ENCODE measurements around the gene CXorf51A. TPM values are rescaled to one million over a fixed set of nuclear protein-coding genes. Genes with fewer than 3 reads are reported as not detected.
"Not testable (repeated sequence)": the region's sequence is repeated elsewhere in the genome, so short reads cannot be mapped to it uniquely, and the experiment has no call there.

The CXorf51A gene
- not detected for total RNA-seq
- total RNA-seq: 0 reads per million in 2 donors

GRCh38 chrX:146814644-146815043 lies at the start of gene CXorf51A:
TSS of gene CXorf51A (minus strand) at chrX:146814744. CDS start at chrX:146814723, 21 bp downstream.
- not testable (repeated sequence) for H3K27ac Mint-ChIP-seq; DNase-seq; ATAC-seq; H3K4me1 Mint-ChIP-seq; H3K9me3 ChIP-seq (ENCODE audit: control insufficient read depth, low read length, poor library complexity, severe bottlenecking); H3K27me3 Mint-ChIP-seq; H3K4me3 Mint-ChIP-seq; H3K36me3 Mint-ChIP-seq (ENCODE audit: low read depth)

- Mint-ChIP-seq H3K27me3 (no peaks in the 10 kb centered on the region), H3K27ac (no peak overlapping the region), H3K4me3 (no peak overlapping the region), H3K36me3 (ENCODE audit: low read depth) (no peaks in the 10 kb centered on the region), H3K4me1 (no peaks in the 10 kb centered on the region)
- no peaks in the 10 kb centered on the region for H3K9me3 ChIP-seq (ENCODE audit: control insufficient read depth, low read length, poor library complexity, severe bottlenecking)
- ATAC-seq (no peak), DNase-seq (no peak)
Measured at GRCh38 chrX:146863566-146863965, 49.0 kb upstream of the CXorf51A start.

- ATAC-seq (no peak), DNase-seq (no peak)
- Mint-ChIP-seq H3K4me3 (no peak overlapping the region), H3K36me3 (ENCODE audit: low read depth) (no peaks in the 10 kb centered on the region), H3K27me3 (no peaks in the 10 kb centered on the region), H3K27ac (no peak overlapping the region), H3K4me1 (no peaks in the 10 kb centered on the region)
- H3K9me3 ChIP-seq (ENCODE audit: control insufficient read depth, low read length, poor library complexity, severe bottlenecking): no peaks in the 10 kb centered on the region
Measured at GRCh38 chrX:146854281-146854680, 39.7 kb upstream of the CXorf51A start.

GRCh38 chrX:146831994-146832393 lies 17.4 kb upstream of the CXorf51A start:
- Mint-ChIP-seq H3K36me3 (ENCODE audit: low read depth) (no peaks in the 10 kb centered on the region), H3K4me3 (no peak overlapping the region), H3K27ac (no peak overlapping the region), H3K27me3 (no peaks in the 10 kb centered on the region), H3K4me1 (no peaks in the 10 kb centered on the region)
- ATAC-seq: no peak
- H3K9me3 ChIP-seq (ENCODE audit: control insufficient read depth, low read length, poor library complexity, severe bottlenecking): no peaks in the 10 kb centered on the region
- DNase-seq: no peak

GRCh38 chrX:146809471-146809870 lies 5.1 kb downstream of the CXorf51A start, which contains the start of gene CXorf51B:
TSS of gene CXorf51B (plus strand) at chrX:146809771. CDS start at chrX:146809792, 21 bp downstream.
- not testable (repeated sequence) for H3K27me3 Mint-ChIP-seq; H3K4me1 Mint-ChIP-seq; ATAC-seq; H3K4me3 Mint-ChIP-seq; H3K27ac Mint-ChIP-seq; H3K36me3 Mint-ChIP-seq (ENCODE audit: low read depth); DNase-seq; H3K9me3 ChIP-seq (ENCODE audit: control insufficient read depth, low read length, poor library complexity, severe bottlenecking)

Other genes with a start within 250 kb of the CXorf51A start
- gene CXorf51B, start 5.0 kb downstream of the CXorf51A start, total RNA-seq: not detected